Muscle layer of duodenum (tissue), 2 donors: ENCODE measurements around the gene TNFSF9.

ENCODE experiments used
- H3K27ac ChIP-seq: one replicate; pipeline ENCODE4 v1.7.0; 2013; ENCODE audit warnings: mild to moderate bottlenecking, low read length
- H3K27me3 ChIP-seq: one replicate; pipeline ENCODE4 v1.7.0; 2013; ENCODE audit warnings: low read depth, mild to moderate bottlenecking, control low read depth, low read length
- H3K36me3 ChIP-seq, 2 donors: one replicate each; pipeline ENCODE4 v1.7.0; 2013; ENCODE audit warnings: low read length in 2 of 2, control low read depth in 1 of 2, mild to moderate bottlenecking in 1 of 2; ENCODE audit not compliant: insufficient read depth in 2 of 2, control insufficient read depth in 1 of 2
- H3K4me1 ChIP-seq, 2 donors: one replicate each; pipeline ENCODE4 v1.7.0; 2013; ENCODE audit warnings: low read length in 2 of 2, mild to moderate bottlenecking in 2 of 2, control low read depth in 1 of 2, moderate library complexity in 1 of 2; ENCODE audit not compliant: insufficient read depth in 2 of 2, control insufficient read depth in 1 of 2
- H3K4me3 ChIP-seq, 2 donors: one replicate each; pipeline ENCODE4 v1.7.0; 2013; ENCODE audit warnings: low read length in 2 of 2, low read depth in 1 of 2, mild to moderate bottlenecking in 1 of 2
- H3K9me3 ChIP-seq, 2 donors: one replicate each; pipeline ENCODE4 v1.7.0; 2013; ENCODE audit warnings: low read length in 2 of 2, control low read depth in 1 of 2, mild to moderate bottlenecking in 1 of 2; ENCODE audit not compliant: control insufficient read depth in 1 of 2
- donor health status: healthy.

The TNFSF9 gene

DNA sequence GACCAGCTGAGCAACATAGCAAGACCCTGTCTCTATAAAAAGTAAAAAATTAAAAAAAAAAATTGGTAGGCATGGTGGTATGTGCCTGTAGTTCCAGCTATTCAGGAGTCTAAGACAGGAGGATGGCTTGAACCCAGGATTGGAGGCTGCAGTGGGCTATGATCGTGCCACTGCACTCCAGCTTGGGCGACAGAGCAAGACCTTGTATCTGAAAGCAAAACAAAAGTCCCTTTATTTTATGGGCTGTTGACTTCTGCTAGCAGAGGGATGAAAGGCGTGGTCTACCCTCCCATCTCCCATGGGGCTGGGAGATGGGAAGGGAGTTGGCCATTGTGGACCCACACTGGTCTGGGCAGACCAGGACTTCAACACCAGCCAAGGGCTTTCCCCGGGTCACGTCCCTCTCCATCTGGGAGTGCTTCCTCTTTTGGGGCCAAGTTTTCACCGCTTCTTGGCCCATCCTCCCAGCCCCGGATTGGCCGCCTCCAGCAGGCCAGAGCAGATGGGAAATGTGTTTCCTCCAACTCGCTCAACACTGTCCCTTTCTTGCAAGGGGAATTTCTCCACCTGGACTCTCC lies 2.2 kb upstream of the TNFSF9 start:
- peaks cover 17% of the 10 kb centered on the region for H3K27me3 ChIP-seq
- peaks cover 7 to 32% of the 10 kb centered on the region in 2 donors for H3K4me1 ChIP-seq
- no peak overlapping the region for H3K4me3 ChIP-seq
- no peaks in the 10 kb centered on the region for H3K9me3 ChIP-seq
- no peaks in the 10 kb centered on the region for H3K36me3 ChIP-seq
- H3K27ac ChIP-seq: no peak overlapping the region

- no peak overlapping the region for H3K4me3 ChIP-seq
- no peak overlapping the region for H3K27ac ChIP-seq
- no peaks in the 10 kb centered on the region for H3K9me3 ChIP-seq
- peaks cover 17% of the 10 kb centered on the region for H3K27me3 ChIP-seq
- H3K36me3 ChIP-seq: no peaks in the 10 kb centered on the region
- peaks cover 7 to 32% of the 10 kb centered on the region in 2 donors for H3K4me1 ChIP-seq
Observed at GRCh38 chr19:6529351-6529750, 1.5 kb upstream of the TNFSF9 start.

GRCh38 chr19:6529937-6530385 lies 865 bp upstream of the TNFSF9 start:
- Histone ChIP-seq H3K4me1 (peaks cover 7 to 36% of the 10 kb centered on the region in 2 donors), H3K27me3 (peaks cover 17% of the 10 kb centered on the region), H3K27ac (peak overlapping the region; percentile 17), H3K9me3 (no peaks in the 10 kb centered on the region), H3K36me3 (no peaks in the 10 kb centered on the region), H3K4me3 (peak overlapping the region; percentile 57 to 67)

DNA sequence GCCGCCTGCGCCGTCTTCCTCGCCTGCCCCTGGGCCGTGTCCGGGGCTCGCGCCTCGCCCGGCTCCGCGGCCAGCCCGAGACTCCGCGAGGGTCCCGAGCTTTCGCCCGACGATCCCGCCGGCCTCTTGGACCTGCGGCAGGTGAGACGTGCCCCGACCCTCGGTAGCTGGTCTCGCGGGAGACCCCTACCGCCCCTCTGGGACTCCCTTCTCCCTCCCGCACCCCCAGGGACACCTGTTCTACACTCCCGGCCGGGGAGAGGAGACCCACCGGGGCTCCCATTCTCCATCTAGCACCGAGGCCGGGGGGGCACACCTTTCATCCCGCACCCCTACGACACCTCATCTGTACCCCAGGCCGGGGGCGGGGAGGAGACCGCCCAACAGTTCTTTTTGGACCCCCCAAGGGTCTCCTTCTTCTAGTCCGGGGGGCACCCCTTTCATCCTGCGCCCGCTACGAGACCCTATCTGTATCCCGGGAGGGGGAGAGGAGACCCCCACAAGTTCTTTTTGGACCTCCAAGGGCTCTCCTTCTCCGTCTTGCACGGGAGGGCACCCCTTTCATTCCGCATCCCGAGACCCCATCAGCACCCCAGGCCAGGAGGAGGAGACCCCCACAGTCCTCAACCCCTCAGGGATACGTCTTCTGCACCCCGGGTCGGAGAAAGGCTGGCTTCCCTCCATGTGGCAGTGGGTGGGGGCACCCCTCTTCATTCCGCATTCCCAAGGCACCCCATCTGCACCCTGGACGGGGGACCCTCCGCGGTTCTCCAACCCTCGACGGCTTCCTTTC lies 533 bp downstream of the TNFSF9 start:
- Histone ChIP-seq H3K27me3 (peaks cover 17% of the 10 kb centered on the region), H3K27ac (no peak overlapping the region), H3K4me1 (peaks cover 7 to 36% of the 10 kb centered on the region in 2 donors)

GRCh38 chr19:6531956-6532243 lies 1.1 kb downstream of the TNFSF9 start:
- H3K36me3 ChIP-seq: no peaks in the 10 kb centered on the region
- H3K27ac ChIP-seq: no peak overlapping the region
- peak overlapping the region in 1 of 2 donors; percentile 67 for H3K4me3 ChIP-seq

More for the DNA sequence above, 533 bp downstream of the TNFSF9 start:
- Histone ChIP-seq H3K4me3 (peak overlapping the region; percentile 57 to 67), H3K9me3 (no peaks in the 10 kb centered on the region), H3K36me3 (no peaks in the 10 kb centered on the region)

DNA sequence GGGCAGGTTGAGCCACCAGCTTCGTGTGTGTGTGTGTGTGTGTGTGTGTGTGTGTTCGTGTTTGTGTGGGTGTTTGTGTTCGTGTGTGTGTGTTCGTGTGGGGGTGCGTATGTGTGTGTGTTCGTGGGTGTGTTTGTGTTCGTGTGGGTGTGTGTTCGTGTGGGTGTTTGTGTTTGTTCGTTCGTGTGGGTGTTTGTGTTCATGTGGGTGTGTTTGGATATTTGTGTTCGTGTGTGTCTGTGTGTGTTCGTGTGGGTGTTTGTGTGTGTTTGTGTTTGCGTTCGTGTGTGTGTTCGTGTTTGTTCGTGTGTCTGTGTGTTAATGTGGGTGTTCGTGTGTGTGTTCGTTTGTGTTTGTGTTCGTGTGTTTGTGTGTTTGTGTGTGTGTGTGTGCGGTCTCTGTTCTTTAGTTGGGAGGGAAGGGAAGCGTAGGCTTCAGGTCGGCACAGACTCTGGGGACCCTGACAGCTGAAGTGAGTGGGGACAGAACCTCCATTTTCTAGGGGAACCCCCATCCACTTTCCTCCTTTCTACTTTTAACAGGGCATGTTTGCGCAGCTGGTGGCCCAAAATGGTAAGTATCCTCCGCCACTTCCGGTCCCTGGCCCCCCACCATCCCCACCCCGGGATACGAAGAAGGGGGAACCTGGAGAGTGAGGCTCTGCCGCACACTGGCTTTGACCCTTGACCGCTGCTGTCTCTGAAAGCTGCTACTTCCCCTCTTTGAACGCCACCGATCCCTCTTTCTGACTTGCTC lies 1.6 kb downstream of the TNFSF9 start:
- H3K9me3 ChIP-seq: no peaks in the 10 kb centered on the region
- peaks cover 17% of the 10 kb centered on the region for H3K27me3 ChIP-seq
- peaks cover 7 to 36% of the 10 kb centered on the region in 2 donors for H3K4me1 ChIP-seq
- H3K27ac ChIP-seq: no peak overlapping the region
- no peak overlapping the region for H3K4me3 ChIP-seq
- no peaks in the 10 kb centered on the region for H3K36me3 ChIP-seq

More at GRCh38 chr19:6531956-6532243, 1.1 kb downstream of the TNFSF9 start:
- Histone ChIP-seq H3K4me1 (peaks cover 7 to 36% of the 10 kb centered on the region in 2 donors), H3K9me3 (no peaks in the 10 kb centered on the region), H3K27me3 (peaks cover 17% of the 10 kb centered on the region)

- peaks cover 17% of the 10 kb centered on the region for H3K27me3 ChIP-seq
- peaks cover 7 to 36% of the 10 kb centered on the region in 2 donors for H3K4me1 ChIP-seq
- H3K9me3 ChIP-seq: no peaks in the 10 kb centered on the region
- H3K36me3 ChIP-seq: no peaks in the 10 kb centered on the region
- H3K4me3 ChIP-seq: no peak overlapping the region
- H3K27ac ChIP-seq: no peak overlapping the region
Observed at GRCh38 chr19:6533000-6533328, 2.1 kb downstream of the TNFSF9 start.

DNA sequence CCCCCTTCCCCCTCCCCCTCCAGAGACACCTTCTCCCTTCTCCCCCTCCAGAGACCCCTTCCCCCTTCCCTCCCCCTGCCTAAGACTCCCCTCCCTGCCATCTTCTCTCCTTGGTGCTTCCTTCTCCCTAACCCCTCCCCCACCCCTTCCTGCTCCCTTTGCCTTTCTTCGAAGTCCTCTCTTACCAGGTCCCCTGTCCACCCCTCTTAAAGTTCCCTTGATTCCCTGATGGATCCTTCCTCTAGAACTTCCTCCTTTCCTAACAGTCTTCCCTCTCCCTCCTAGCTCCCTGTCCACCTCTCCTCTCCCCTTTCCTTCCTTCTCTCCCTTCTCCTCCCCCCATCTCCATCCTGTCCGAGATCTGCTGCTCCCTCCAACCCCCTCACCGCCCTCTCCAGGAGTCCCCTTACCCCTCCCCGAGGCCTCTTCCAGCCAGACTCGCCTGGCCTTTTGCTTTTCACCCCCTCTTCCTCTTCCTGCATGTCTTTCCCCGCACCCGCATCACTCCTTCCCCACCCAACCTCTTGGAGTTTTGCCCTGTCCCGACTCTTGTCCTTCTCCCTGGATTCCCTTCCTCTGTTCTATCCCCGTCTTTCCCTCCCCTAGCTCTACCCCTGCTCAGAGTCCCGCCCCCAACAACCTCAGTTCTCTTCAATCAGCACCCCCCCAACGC lies 3.1 kb downstream of the TNFSF9 start:
- Histone ChIP-seq H3K4me3 (no peak overlapping the region), H3K4me1 (peaks cover 7 to 28% of the 10 kb centered on the region in 2 donors), H3K9me3 (no peaks in the 10 kb centered on the region), H3K27ac (no peak overlapping the region), H3K27me3 (peaks cover 17% of the 10 kb centered on the region), H3K36me3 (no peaks in the 10 kb centered on the region)

DNA sequence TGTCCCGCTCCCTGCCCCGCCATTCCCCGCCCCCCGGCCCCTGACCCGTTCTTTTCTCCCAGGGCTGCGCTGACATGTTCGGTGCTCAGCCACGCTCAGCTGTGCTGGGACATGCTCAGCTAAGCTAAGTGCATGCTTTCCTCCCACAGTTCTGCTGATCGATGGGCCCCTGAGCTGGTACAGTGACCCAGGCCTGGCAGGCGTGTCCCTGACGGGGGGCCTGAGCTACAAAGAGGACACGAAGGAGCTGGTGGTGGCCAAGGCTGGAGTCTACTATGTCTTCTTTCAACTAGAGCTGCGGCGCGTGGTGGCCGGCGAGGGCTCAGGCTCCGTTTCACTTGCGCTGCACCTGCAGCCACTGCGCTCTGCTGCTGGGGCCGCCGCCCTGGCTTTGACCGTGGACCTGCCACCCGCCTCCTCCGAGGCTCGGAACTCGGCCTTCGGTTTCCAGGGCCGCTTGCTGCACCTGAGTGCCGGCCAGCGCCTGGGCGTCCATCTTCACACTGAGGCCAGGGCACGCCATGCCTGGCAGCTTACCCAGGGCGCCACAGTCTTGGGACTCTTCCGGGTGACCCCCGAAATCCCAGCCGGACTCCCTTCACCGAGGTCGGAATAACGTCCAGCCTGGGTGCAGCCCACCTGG lies 3.7 kb downstream of the TNFSF9 start:
- Histone ChIP-seq H3K4me3 (no peak overlapping the region), H3K9me3 (no peaks in the 10 kb centered on the region), H3K27me3 (peaks cover 17% of the 10 kb centered on the region), H3K36me3 (no peaks in the 10 kb centered on the region), H3K27ac (no peak overlapping the region), H3K4me1 (peaks cover 7 to 22% of the 10 kb centered on the region in 2 donors)

DNA sequence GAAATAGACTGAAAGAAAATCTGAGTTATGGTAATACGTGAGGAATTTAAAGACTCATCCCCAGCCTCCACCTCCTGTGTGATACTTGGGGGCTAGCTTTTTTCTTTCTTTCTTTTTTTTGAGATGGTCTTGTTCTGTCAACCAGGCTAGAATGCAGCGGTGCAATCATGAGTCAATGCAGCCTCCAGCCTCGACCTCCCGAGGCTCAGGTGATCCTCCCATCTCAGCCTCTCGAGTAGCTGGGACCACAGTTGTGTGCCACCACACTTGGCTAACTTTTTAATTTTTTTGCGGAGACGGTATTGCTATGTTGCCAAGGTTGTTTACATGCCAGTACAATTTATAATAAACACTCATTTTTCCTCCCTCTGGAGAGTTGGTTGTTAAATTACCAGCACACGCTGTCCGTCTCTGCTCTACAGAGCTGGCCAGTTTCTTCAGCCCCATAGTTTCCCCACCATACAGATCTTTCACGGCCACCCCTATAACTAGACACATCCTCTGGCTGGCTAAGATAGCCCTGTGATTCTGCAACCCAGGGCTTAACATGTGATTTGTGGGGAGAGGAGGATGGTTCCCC lies 4.8 kb downstream of the TNFSF9 start:
- H3K27me3 ChIP-seq: peaks cover 17% of the 10 kb centered on the region
- no peaks in the 10 kb centered on the region for H3K36me3 ChIP-seq
- no peak overlapping the region for H3K4me3 ChIP-seq
- no peaks in the 10 kb centered on the region for H3K9me3 ChIP-seq
- peaks cover 3 to 19% of the 10 kb centered on the region in 2 donors for H3K4me1 ChIP-seq
- H3K27ac ChIP-seq: no peak overlapping the region
